Measurements from ENCODE around the gene MAPK7. TPM values are rescaled to one million over a fixed set of nuclear protein-coding genes. Genes with fewer than 3 reads are reported as not detected.

Gene MAPK7
- total RNA-seq, 1 donor from 2014 or later = 146 TPM

GRCh38 chr17:19380481-19381301 is 2.4 kb downstream of the MAPK7 start:
- Histone ChIP-seq H3K4me1 (peaks cover 3 to 38% of the 10 kb centered on the region in 2 donors), H3K36me3 (peaks cover 32 to 40% of the 10 kb centered on the region in 2 donors), H3K4me3 (no peak overlapping the region), H3K27ac (peak overlapping the region; percentile 52 to 98), H3K9me3 (no peaks in the 10 kb centered on the region), H3K27me3 (no peaks in the 10 kb centered on the region)
- intact Hi-C loops (cut with DNase I) = no loop called here
- no peak for TF ChIP-seq CTCF (IDR thresholded peaks at IDR 0.05)
- no peak for DNase-seq (ENCODE audit: low spot score in 2 of 2)

GRCh38 chr17:19381361-19381740 is 3.1 kb downstream of the MAPK7 start:
- intact Hi-C loops (cut with DNase I) = no loop called here
- peaks cover 3 to 45% of the 10 kb centered on the region in 2 donors for H3K4me1 ChIP-seq
- H3K4me3 ChIP-seq = no peak overlapping the region
- peaks cover 32 to 40% of the 10 kb centered on the region in 2 donors for H3K36me3 ChIP-seq
- peak overlapping the region; percentile 52 to 98 for H3K27ac ChIP-seq
- H3K27me3 ChIP-seq = no peaks in the 10 kb centered on the region
- TF ChIP-seq CTCF (IDR thresholded peaks at IDR 0.05) = no peak
- no peak for DNase-seq (ENCODE audit: low spot score in 2 of 2)
- H3K9me3 ChIP-seq = no peaks in the 10 kb centered on the region

- no peak for DNase-seq (ENCODE audit: low spot score in 2 of 2)
These were observed 3.6 kb downstream of the MAPK7 start for GRCh38 chr17:19381741-19382444.

GRCh38 chr17:19382531-19383444 is 4.5 kb downstream of the MAPK7 start:
- no peak for TF ChIP-seq CTCF (IDR thresholded peaks at IDR 0.05)
- H3K9me3 ChIP-seq = no peaks in the 10 kb centered on the region
- peaks cover 8 to 54% of the 10 kb centered on the region in 2 donors for H3K4me1 ChIP-seq
- H3K36me3 ChIP-seq = peaks cover 32 to 40% of the 10 kb centered on the region in 2 donors
- no peak for DNase-seq (ENCODE audit: low spot score in 2 of 2)
- intact Hi-C loops (cut with DNase I) = no loop called here
- H3K4me3 ChIP-seq = no peak overlapping the region
- peak overlapping the region; percentile 52 to 98 for H3K27ac ChIP-seq
- no peaks in the 10 kb centered on the region for H3K27me3 ChIP-seq

More at GRCh38 chr17:19381741-19382444, 3.6 kb downstream of the MAPK7 start:
- intact Hi-C loops (cut with DNase I) = no loop called here
- Histone ChIP-seq H3K9me3 (no peaks in the 10 kb centered on the region), H3K4me1 (peaks cover 3 to 49% of the 10 kb centered on the region in 2 donors), H3K4me3 (no peak overlapping the region), H3K27ac (peak overlapping the region; percentile 52 to 98), H3K36me3 (peaks cover 32 to 40% of the 10 kb centered on the region in 2 donors), H3K27me3 (no peaks in the 10 kb centered on the region)
- TF ChIP-seq CTCF (IDR thresholded peaks at IDR 0.05) = no peak
